Measurements from ENCODE around the gene TCTN1.
A peak's percentile ranks its signal among the peaks of the same experiment; 100 is the strongest.
"Not testable (repeated sequence)": the region's sequence is repeated elsewhere in the genome, so short reads cannot be mapped to it uniquely, and the experiment has no call there.

TCTN1 gene

DNA sequence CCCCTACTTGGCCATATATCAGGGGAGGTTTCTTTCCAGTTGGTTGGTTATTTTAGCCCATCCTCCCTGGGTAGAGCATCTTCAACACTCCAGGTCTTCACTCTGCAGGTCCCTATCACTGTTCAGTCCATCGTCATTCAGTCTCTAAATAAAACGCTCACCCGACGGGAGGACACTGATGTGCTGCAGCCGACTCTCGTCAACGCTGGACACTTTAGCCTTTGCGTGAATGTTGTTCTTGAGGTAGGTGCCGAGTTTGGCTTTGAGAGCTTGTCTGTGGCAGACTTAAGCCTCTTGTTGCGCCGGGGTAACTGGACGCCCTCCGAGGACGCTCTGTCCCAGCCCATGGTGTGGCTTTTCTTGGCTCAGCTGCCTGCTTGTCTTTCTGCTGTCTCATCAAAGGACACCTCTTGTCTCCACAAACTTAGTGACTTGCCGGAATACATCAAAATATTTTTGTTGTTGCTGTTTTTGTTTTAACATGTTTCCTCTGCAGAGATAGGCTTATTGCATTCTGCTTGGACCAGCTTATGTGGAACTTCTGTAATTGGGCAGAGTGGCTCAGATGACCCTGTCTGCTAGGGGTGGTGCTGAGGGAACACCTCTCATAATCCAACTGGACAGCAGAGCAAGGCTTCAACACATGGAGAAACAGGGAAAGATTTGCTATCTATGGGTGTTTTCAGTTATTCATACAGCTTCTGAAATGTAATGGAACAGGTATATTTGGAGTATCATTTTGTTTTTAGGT lies 26.5 kb downstream of the TCTN1 start:
- no peak for DNase-seq

DNA sequence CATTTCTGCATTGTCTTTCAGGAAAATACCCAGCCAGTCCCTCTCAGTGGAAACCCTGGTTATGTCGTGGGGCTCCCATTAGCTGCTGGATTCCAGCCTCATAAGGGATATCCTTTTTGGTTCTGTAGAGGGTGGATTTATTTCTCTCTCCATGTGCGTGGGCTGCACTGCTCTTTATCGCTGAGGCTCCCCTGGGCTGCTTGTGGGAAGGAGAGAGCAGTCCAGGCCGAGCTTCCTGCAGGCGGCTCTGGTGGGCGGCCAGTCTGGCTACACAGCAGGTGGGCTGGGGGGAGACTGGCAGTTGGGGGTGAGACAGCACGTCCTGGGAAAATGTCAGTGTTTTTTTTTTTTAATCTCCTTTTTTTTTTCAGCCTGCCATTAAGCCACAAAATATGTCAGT lies 27.6 kb downstream of the TCTN1 start:
- DNase-seq = no peak

- no peak for DNase-seq
Observed at GRCh38 chr12:110647631-110648040, 33.7 kb downstream of the TCTN1 start.

- no peak for DNase-seq
Observed at GRCh38 chr12:110649341-110649847, 35.5 kb downstream of the TCTN1 start.

GRCh38 chr12:110654238-110654637 lies 40.3 kb downstream of the TCTN1 start:
- DNase-seq = not testable (repeated sequence)

- DNase-seq = no peak
Observed at GRCh38 chr12:110656071-110656655, 42.2 kb downstream of the TCTN1 start.

- no peak for DNase-seq
Observed at GRCh38 chr12:110657747-110658146, 43.8 kb downstream of the TCTN1 start.

DNA sequence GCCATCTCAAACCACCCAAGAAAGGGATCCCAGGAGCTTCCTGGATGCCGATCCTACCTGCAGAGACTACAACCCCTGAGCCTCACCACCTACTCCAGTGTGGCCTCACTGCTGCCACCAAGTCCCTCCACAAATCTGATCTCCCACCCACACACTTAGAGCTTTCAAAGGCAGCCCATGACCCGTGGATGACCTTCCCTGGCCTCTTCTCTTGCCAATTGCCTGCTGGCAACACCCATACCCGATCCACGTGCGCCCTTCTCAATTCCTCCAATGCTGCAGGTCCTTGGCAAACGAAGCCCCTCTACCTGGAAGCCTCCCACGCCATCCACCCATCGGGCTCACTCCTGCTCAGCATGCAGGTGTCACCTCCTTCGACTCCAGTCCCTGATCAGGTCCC lies 44.3 kb downstream of the TCTN1 start:
- DNase-seq = no peak

- no peak for DNase-seq
Observed at GRCh38 chr12:110658878-110659277, 44.9 kb downstream of the TCTN1 start.

GRCh38 chr12:110661337-110661972 lies 47.5 kb downstream of the TCTN1 start:
- no peak for DNase-seq

- DNase-seq = no peak
Observed at GRCh38 chr12:110666892-110667291, 53.0 kb downstream of the TCTN1 start.

DNA sequence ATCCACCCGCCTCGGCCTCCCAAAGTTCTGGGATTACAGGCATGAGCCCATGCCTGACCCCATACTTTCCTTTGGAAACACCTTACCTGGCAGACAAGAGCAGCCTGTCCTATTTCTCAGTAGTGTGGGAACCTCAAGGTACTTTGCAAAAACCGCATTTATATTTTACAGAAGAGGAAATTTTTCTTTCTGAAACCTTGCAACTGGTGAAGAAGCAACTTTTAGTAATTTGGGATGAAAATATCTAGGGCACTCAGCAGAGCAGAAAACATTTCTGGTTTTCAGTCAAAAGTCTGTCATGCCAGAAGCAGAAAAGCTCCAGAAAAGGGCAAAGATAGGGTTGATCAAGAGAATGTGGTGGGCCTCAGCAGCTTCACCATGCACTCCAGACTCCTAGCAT lies 53.7 kb downstream of the TCTN1 start:
- DNase-seq = no peak

- DNase-seq = no peak
Observed at GRCh38 chr12:110668480-110669192, 54.7 kb downstream of the TCTN1 start.

- DNase-seq = no peak
Observed at GRCh38 chr12:110669193-110669502, 55.2 kb downstream of the TCTN1 start.

DNA sequence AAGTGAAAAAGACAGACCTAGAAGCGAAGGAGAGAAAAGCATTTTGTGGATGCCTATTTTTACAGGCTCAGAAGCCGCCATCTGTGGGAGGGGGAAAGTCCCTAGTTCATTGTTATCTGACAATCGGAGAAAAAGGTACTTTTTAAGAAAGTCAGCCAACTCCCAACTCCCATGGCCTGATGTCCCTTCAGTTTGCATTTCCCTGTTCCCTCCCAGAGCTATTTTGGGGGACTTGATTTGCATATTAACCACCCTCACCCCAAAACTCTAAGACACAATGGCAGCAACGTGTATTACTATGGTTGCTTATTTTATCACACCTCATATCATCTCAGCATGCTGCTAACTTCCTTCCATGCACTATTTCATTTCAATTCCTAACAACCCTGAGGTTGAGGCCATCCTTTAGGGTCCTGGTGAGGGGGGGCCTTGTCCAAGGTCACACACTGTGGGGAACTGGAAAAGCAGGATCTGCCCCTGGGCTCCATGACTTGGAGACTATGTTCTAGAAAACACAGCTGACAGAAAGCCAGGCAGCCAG lies 56.3 kb downstream of the TCTN1 start:
- no peak for DNase-seq

GRCh38 chr12:110676171-110676570 lies 62.2 kb downstream of the TCTN1 start:
- DNase-seq = no peak

- no peak for DNase-seq
Observed at GRCh38 chr12:110677206-110677911, 63.4 kb downstream of the TCTN1 start.

DNA sequence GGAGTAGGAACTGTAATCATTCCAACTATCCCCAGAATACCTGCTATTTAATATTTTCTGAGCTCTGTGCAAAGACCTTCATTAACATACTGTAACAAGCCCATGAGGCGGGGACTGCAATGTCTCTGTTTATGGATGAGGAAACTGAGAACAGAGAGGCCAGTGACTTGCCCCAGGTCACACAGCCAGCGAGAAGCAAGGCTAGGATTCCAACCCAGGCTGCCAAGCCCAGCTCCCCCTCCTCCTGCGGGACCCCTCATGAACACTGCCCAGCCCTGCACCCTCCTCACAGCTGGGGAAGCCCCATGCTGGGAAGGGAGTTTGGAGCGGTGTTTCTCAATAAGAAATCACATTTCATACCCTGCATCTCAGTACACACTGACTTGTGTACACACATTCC lies 64.1 kb downstream of the TCTN1 start:
- DNase-seq = no peak

GRCh38 chr12:110679201-110679600 lies 65.3 kb downstream of the TCTN1 start:
- DNase-seq = no peak

GRCh38 chr12:110680032-110680431 lies 66.1 kb downstream of the TCTN1 start:
- DNase-seq = no peak

- DNase-seq = no peak
Observed at GRCh38 chr12:110683888-110684287, 70.0 kb downstream of the TCTN1 start.

- peak; percentile 34 for DNase-seq
Observed at GRCh38 chr12:110684312-110684836, 70.4 kb downstream of the TCTN1 start.
